H1 (cell line): ENCODE data around the gene LRRC4C. TPM values are rescaled to one million over a fixed set of nuclear protein-coding genes. Genes with fewer than 3 reads are reported as not detected.

ENCODE experiments used
- CTCF ChIA-PET: fragments of 300-600 bp; sonication (Branson Sonifier 250); formaldehyde crosslinking; loops from one replicate; lab custom pipeline; 2021; ENCODE audit not compliant: partially characterized antibody; lab: Charles Lee
- POLR2A ChIA-PET: fragments of 300-600 bp; sonication (Branson Sonifier 250); formaldehyde crosslinking; loops from one replicate; lab custom pipeline; 2021; ENCODE audit warnings: inconsistent platforms; ENCODE audit not compliant: partially characterized antibody; lab: Charles Lee
- DNase-seq, 2 experiments: peaks; one replicate each; pipeline versions ENCODE4 v3.0.0 to v3.0.0-alpha.2; 2010 to 2022; ENCODE audit warnings: low spot score in 2 of 2, low read depth in 1 of 2, mixed read lengths in 1 of 2
- FAIRE-seq: peaks from 2 replicates; lab custom pipeline; 2011; peaks lifted over from hg19 to GRCh38; lab: Jason Lieb, UNC
- H2AFZ ChIP-seq: 2 replicates; pipeline ENCODE4 v1.8.1; 2012; ENCODE audit warnings: low read length, inconsistent platforms
- H2AK5ac ChIP-seq: 2 replicates; pipeline ENCODE4 v1.6.1; 2013; ENCODE audit warnings: low read depth, low read length
- H2BK120ac ChIP-seq: replicated peaks from 2 replicates; pipeline ENCODE3; 2013; ENCODE audit warnings: low read depth, low read length, inconsistent platforms
- H2BK12ac ChIP-seq: 2 replicates; pipeline ENCODE4 v1.6.1; 2013; ENCODE audit warnings: low read depth, low read length
- H2BK15ac ChIP-seq: 2 replicates; pipeline ENCODE4 v1.6.1; 2013; ENCODE audit warnings: low read length
- H2BK20ac ChIP-seq: 2 replicates; pipeline ENCODE4 v1.6.1; 2013; ENCODE audit warnings: low read length
- H2BK5ac ChIP-seq: 2 replicates; pipeline ENCODE4 v1.6.1; 2013; ENCODE audit warnings: low read depth, low read length
- H3K14ac ChIP-seq: 2 replicates; pipeline ENCODE4 v1.6.1; 2013; ENCODE audit warnings: inconsistent platforms; ENCODE audit not compliant: insufficient read length
- H3K18ac ChIP-seq: 2 replicates; pipeline ENCODE4 v1.6.1; 2013; ENCODE audit warnings: low read length; ENCODE audit errors: extremely low read depth
- H3K23ac ChIP-seq: 2 replicates; pipeline ENCODE4 v1.6.1; 2013; ENCODE audit warnings: inconsistent platforms; ENCODE audit not compliant: insufficient read length
- H3K23me2 ChIP-seq: 2 replicates; pipeline ENCODE4 v1.6.1; 2013; ENCODE audit warnings: low read depth, low read length
- H3K27ac ChIP-seq: 2 replicates; pipeline ENCODE4 v1.6.1; 2011; ENCODE audit warnings: low read depth, low read length, inconsistent platforms
- H3K27me3 ChIP-seq, 4 experiments: replicated peaks in 1 of 4; 1 replicate in 1 of 4; 2 replicates in 3 of 4; pipeline versions ENCODE4 v1.6.1 to v1.8.1; 2011 to 2013; ENCODE audit warnings: low read length in 3 of 4, mild to moderate bottlenecking in 3 of 4, inconsistent platforms in 2 of 4, mixed read lengths in 2 of 4, moderate library complexity in 1 of 4; ENCODE audit not compliant: control insufficient read depth in 3 of 4, insufficient read depth in 3 of 4; ENCODE audit errors: extremely low read depth in 1 of 4
- H3K36me3 ChIP-seq, 4 experiments: 2 replicates each; pipeline versions ENCODE4 v1.6.1 to v1.8.1; 2011 to 2013; ENCODE audit warnings: mild to moderate bottlenecking in 4 of 4, low read length in 3 of 4, moderate library complexity in 2 of 4, control low read depth in 1 of 4, inconsistent platforms in 1 of 4; ENCODE audit not compliant: insufficient read depth in 4 of 4, control insufficient read depth in 2 of 4
- H3K4ac ChIP-seq: replicated peaks from 2 replicates; pipeline ENCODE3; 2013; ENCODE audit warnings: low read length, low read depth, mixed read lengths, inconsistent platforms; ENCODE audit not compliant: insufficient read length
- H3K4me1 ChIP-seq, 4 experiments: replicated peaks in 1 of 4; 1 replicate in 1 of 4; 2 replicates in 3 of 4; pipeline versions ENCODE4 v1.6.1 to v1.8.1; 2011 to 2013; ENCODE audit warnings: low read length in 3 of 4, inconsistent platforms in 2 of 4, mixed read lengths in 1 of 4; ENCODE audit not compliant: insufficient read depth in 4 of 4, control insufficient read depth in 3 of 4
- H3K4me2 ChIP-seq, 2 experiments: 2 replicates each; pipeline versions ENCODE4 v1.6.1 to v1.8.1; 2011 to 2013; ENCODE audit warnings: low read depth in 2 of 2, low read length in 2 of 2, control low read depth in 1 of 2, inconsistent platforms in 1 of 2, mild to moderate bottlenecking in 1 of 2; ENCODE audit not compliant: insufficient read depth in 1 of 2
- H3K4me3 ChIP-seq, 4 experiments: fragments of 200-600, 300-600 bp in 1 of 4; sonication (generic), shearing (Covaris generic), sonication (Bioruptor Twin) in 1 of 4; 2 replicates each; pipeline versions ENCODE4 v1.5.1 to v1.8.1; 2011 to 2016; ENCODE audit warnings: low read length in 4 of 4, low read depth in 3 of 4, control low read depth in 2 of 4, inconsistent platforms in 2 of 4, mild to moderate bottlenecking in 2 of 4, mixed read lengths in 1 of 4, moderate library complexity in 1 of 4; ENCODE audit not compliant: insufficient read depth in 2 of 4; ENCODE audit errors: extremely low read depth in 1 of 4
- H3K56ac ChIP-seq: replicated peaks from 2 replicates; pipeline ENCODE3; 2013; ENCODE audit warnings: low read depth, mild to moderate bottlenecking, mixed read lengths, low read length, inconsistent platforms; ENCODE audit not compliant: insufficient read length
- H3K79me1 ChIP-seq: 2 replicates; pipeline ENCODE4 v1.6.1; 2013; ENCODE audit warnings: low read depth, low read length, control low read depth
- H3K79me2 ChIP-seq, 2 experiments: 2 replicates each; pipeline versions ENCODE4 v1.6.1 to v1.8.1; 2012 to 2013; ENCODE audit warnings: low read length in 2 of 2, mild to moderate bottlenecking in 2 of 2, inconsistent platforms in 1 of 2; ENCODE audit not compliant: insufficient read depth in 2 of 2, control insufficient read depth in 1 of 2
- H3K9ac ChIP-seq, 4 experiments: replicated peaks in 1 of 4; 1 replicate in 1 of 4; 2 replicates in 3 of 4; pipeline versions ENCODE4 v1.6.1 to v1.8.1; 2011 to 2013; ENCODE audit warnings: low read depth in 3 of 4, low read length in 3 of 4, control low read depth in 2 of 4, mild to moderate bottlenecking in 2 of 4, moderate library complexity in 2 of 4, inconsistent platforms in 1 of 4; ENCODE audit errors: extremely low read depth in 1 of 4
- H3K9me3 ChIP-seq, 2 experiments: 2 replicates each; pipeline versions ENCODE4 v1.6.1 to v1.8.1; 2012 to 2013; ENCODE audit warnings: mild to moderate bottlenecking in 2 of 2, moderate library complexity in 2 of 2, control low read depth in 1 of 2, inconsistent platforms in 1 of 2, low read depth in 1 of 2, low read length in 1 of 2, mixed read lengths in 1 of 2; ENCODE audit not compliant: insufficient read depth in 2 of 2
- H4K20me1 ChIP-seq, 2 experiments: replicated peaks in 1 of 2; 2 replicates each; pipeline versions ENCODE3 to v1.8.1; 2011 to 2013; ENCODE audit warnings: inconsistent platforms in 2 of 2, low read length in 2 of 2, mild to moderate bottlenecking in 1 of 2; ENCODE audit not compliant: insufficient read depth in 2 of 2, control insufficient read depth in 1 of 2
- H4K5ac ChIP-seq: 2 replicates; pipeline ENCODE4 v1.6.1; 2013; ENCODE audit warnings: low read length, low read depth, mixed read lengths, inconsistent platforms; ENCODE audit not compliant: insufficient read length
- H4K8ac ChIP-seq: 2 replicates; pipeline ENCODE4 v1.8.0; 2013; ENCODE audit warnings: mild to moderate bottlenecking, moderate library complexity, low read length, inconsistent platforms; ENCODE audit not compliant: insufficient read depth; ENCODE audit errors: extremely low read depth
- H4K91ac ChIP-seq: replicated peaks from 2 replicates; pipeline ENCODE3; 2013; ENCODE audit warnings: low read length, mixed read lengths, inconsistent platforms; ENCODE audit not compliant: insufficient read length
- BRCA1 ChIP-seq: IDR thresholded peaks from 2 replicates; pipeline ENCODE4 v1.6.1; 2012; ENCODE audit warnings: low read depth, low read length, improper control_type of control experiment
- EP300 ChIP-seq, 2 experiments: IDR thresholded peaks; 1 replicate in 1 of 2; 2 replicates in 1 of 2; pipeline ENCODE4 v1.6.1; 2011 to 2012; ENCODE audit warnings: low read depth in 2 of 2, low read length in 2 of 2, mild to moderate bottlenecking in 2 of 2, borderline replicate concordance in 1 of 2, inconsistent platforms in 1 of 2, moderate library complexity in 1 of 2
- GABPA ChIP-seq: IDR thresholded peaks from 2 replicates; pipeline ENCODE4 v1.6.1; 2011; ENCODE audit warnings: mild to moderate bottlenecking, low read length, moderate library complexity, borderline replicate concordance; ENCODE audit not compliant: insufficient read depth
- GTF2F1 ChIP-seq: IDR thresholded peaks from 2 replicates; pipeline ENCODE4 v1.6.1; 2012; ENCODE audit warnings: low read depth, low read length, improper control_type of control experiment, borderline replicate concordance
- RNF2 ChIP-seq: fragments of 200-900, 300-1000 bp; sonication (generic); IDR thresholded peaks from 2 replicates; pipeline ENCODE4 v1.7.1; 2016; ENCODE audit warnings: borderline replicate concordance, low read depth, mild to moderate bottlenecking, antibody characterized with exemption, low read length; ENCODE audit not compliant: poor library complexity, severe bottlenecking; ENCODE audit errors: missing control alignments
- SAP30 ChIP-seq: fragments of 300-600 bp; sonication (generic); IDR thresholded peaks from 2 replicates; pipeline ENCODE4 v1.7.1; 2012; ENCODE audit warnings: low read length, moderate library complexity, mild to moderate bottlenecking, inconsistent platforms; ENCODE audit not compliant: insufficient read depth, insufficient replicate concordance
- SIRT6 ChIP-seq: IDR thresholded peaks from one replicate; pipeline ENCODE4 v1.7.1; 2012; ENCODE audit warnings: low read length, inconsistent platforms
- WGBS, 2 experiments: shearing (Covaris generic) in 1 of 2; methylation state at CpG; one replicate each; pipeline versions ENCODE4 v1.1.6 to v1.1.7; 2013 to 2015; ENCODE audit warnings: low lambda C conversion rate in 2 of 2, mixed read lengths in 2 of 2, inconsistent platforms in 1 of 2, low coverage in 1 of 2, missing lambda C conversion rate in 1 of 2; ENCODE audit not compliant: insufficient replicate concordance in 2 of 2, insufficient coverage in 1 of 2, insufficient read length in 1 of 2; ENCODE audit errors: extremely low coverage in 1 of 2, missing lambda C conversion rate in 1 of 2; 5-methylcytosine and 5-hydroxymethylcytosine counted together
- polyA plus RNA-seq, 7 experiments: library from polyadenylated mRNA; depleted of rRNA in 3 of 7; stranded (reverse) in 5 of 7; unstranded in 2 of 7; fragments of >200 nt in 5 of 7; fragments of 200-250 nt in 2 of 7; gene quantifications; 1 replicate in 5 of 7; 2 replicates in 1 of 7; 4 replicates in 1 of 7; pipeline versions ENCODE4 v1.2.1 to v1.2.3, GENCODE V29; 2011 to 2013; ENCODE audit warnings: missing spikeins in 2 of 7, mixed read lengths in 2 of 7
- total RNA-seq: library from RNA; stranded (reverse); fragmentation: NEBNext Ultra II Directional; extraction: Animal tissue kit (Norgen Biotek cat#: 25700); gene quantifications from 2 replicates; pipeline ENCODE4 v1.2.1, GENCODE V29; 2021

LRRC4C gene
- total and polyA plus RNA-seq, 2 of the 8 experiments (the other 6 are each of a cell fraction or from before 2014, with no cell fraction given), result 0.23 to 2.2 TPM

DNA sequence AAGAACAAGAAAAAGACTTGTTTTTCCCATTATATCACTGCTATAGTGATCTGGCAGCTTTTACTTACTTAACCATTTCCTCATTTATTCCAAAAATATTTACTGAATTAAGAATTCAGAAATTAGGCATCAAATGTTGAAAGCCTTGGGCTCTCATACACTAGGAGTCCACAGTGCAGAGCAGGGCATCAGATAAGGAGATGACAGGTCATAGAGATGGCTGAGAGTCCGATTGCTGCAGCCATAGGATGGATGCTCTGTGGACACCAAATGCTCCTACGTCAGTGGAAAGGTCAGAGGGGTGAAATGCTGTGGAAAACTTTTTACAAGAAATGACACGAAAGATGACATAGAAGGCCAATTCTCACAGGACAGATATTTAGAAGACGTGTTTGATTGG, 771.1 kb downstream of the LRRC4C start:
- H3K4me1 ChIP-seq, result peaks cover 0 to 5% (median 3%) of the 10 kb centered on the region in 4 experiments; a peak in 3 of 7 replicates
- CTCF ChIA-PET, result interaction anchor here (0.6 to 0.9 kb wide), 4 partner anchors 58 to 381 kb away, joined by 3 read pairs; no protein-coding TSS in a partner anchor
- H4K8ac ChIP-seq, result no peak overlapping the region
- no peak overlapping the region for H2BK12ac ChIP-seq
- no peak overlapping the region for H3K4ac ChIP-seq
- H2BK120ac ChIP-seq, result no peak overlapping the region
- no peaks in the 10 kb centered on the region for H3K79me2 ChIP-seq
- no peak overlapping the region for H4K91ac ChIP-seq
- H3K23ac ChIP-seq, result no peak overlapping the region
- H3K9ac ChIP-seq, result no peak overlapping the region
- no peak overlapping the region for H3K4me2 ChIP-seq
- FAIRE-seq, result no peak
- H3K9me3 ChIP-seq, result no peaks in the 10 kb centered on the region
- H3K56ac ChIP-seq, result no peak overlapping the region
- H3K4me3 ChIP-seq, result no peak overlapping the region
- H3K18ac ChIP-seq, result no peak overlapping the region
- no peaks in the 10 kb centered on the region for H3K36me3 ChIP-seq
- no peak overlapping the region for H2AFZ ChIP-seq
- TF ChIP-seq SAP30, result no peak
- TF ChIP-seq GTF2F1, result no peak
- no peak for TF ChIP-seq RNF2
- TF ChIP-seq GABPA, result no peak
- TF ChIP-seq BRCA1, result no peak
- no peak for TF ChIP-seq EP300 (IDR thresholded peaks at IDR 0.05; ENCODE audit: borderline replicate concordance in 1 of 2, low read depth in 2 of 2, low read length in 2 of 2)
- no peak for TF ChIP-seq SIRT6
- TF ChIP-seq, all 59 proteins: peak for 0
- Histone ChIP-seq H3K27ac (no peak overlapping the region), H2BK15ac (no peak overlapping the region), H4K20me1 (no peaks in the 10 kb centered on the region), H2BK5ac (no peak overlapping the region), H3K23me2 (no peaks in the 10 kb centered on the region), H3K79me1 (no peaks in the 10 kb centered on the region), H2BK20ac (no peak overlapping the region; the same call in 1 of the 2 replicates), H4K5ac (no peak overlapping the region), H3K27me3 (no peaks in the 10 kb centered on the region), H3K14ac (no peak overlapping the region), H2AK5ac (no peak overlapping the region)
- POLR2A ChIA-PET, result no interaction called here
- WGBS, 2 experiments, result 88% methylated on average over 4 of the region's 4 CpGs; no CpG with 5 or more reads in 1 of the 2 experiments
- DNase-seq, result no peak
